Hair follicular keratinocyte (primary cell): ENCODE results near the gene NEDD9. TPM values are rescaled to one million over a fixed set of nuclear protein-coding genes. Genes with fewer than 3 reads are reported as not detected.

Experiments
- total RNA-seq: library from RNA; depleted of rRNA; stranded (reverse); fragments of >200 nt; gene quantifications from 2 replicates; pipeline ENCODE4 v1.2.3, GENCODE V29; 2015

Gene NEDD9, protein sequence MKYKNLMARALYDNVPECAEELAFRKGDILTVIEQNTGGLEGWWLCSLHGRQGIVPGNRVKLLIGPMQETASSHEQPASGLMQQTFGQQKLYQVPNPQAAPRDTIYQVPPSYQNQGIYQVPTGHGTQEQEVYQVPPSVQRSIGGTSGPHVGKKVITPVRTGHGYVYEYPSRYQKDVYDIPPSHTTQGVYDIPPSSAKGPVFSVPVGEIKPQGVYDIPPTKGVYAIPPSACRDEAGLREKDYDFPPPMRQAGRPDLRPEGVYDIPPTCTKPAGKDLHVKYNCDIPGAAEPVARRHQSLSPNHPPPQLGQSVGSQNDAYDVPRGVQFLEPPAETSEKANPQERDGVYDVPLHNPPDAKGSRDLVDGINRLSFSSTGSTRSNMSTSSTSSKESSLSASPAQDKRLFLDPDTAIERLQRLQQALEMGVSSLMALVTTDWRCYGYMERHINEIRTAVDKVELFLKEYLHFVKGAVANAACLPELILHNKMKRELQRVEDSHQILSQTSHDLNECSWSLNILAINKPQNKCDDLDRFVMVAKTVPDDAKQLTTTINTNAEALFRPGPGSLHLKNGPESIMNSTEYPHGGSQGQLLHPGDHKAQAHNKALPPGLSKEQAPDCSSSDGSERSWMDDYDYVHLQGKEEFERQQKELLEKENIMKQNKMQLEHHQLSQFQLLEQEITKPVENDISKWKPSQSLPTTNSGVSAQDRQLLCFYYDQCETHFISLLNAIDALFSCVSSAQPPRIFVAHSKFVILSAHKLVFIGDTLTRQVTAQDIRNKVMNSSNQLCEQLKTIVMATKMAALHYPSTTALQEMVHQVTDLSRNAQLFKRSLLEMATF
- total RNA-seq = 3.9 and 6.6 TPM in 2 replicates

DNA sequence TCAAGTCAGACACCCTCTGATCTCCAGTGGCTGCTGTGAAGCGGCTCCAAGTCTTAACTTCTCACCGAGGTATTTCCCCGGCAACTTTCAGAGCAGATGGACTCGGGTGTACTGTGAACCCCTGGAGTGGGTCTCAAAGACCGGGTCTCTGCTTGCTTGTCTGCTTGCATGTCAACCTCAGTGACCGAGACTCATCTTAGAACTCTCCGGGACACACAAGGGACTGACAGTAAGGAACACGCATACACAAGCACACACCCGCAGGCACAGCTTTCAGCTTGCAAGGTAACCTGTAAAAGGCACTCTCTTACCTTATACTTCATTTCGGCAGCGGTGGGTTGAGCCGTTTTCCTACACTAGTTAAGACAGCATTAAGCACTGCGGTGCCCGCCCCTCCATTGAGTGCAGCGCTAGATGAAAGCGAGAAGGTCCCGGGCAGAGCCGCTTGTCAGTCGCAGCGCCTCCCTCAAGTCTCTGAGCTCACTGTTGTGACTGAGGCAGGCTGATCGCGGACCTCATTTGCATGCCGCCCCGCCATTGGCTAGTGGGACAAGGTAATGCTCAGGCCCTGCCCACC, at the start of gene NEDD9:
Gene NEDD9, minus strand, starts transcription at position 476 of the 577 bp plus-strand sequence. Its CDS starts 153 bp downstream, at position 323.

Other genes with a start within 250 kb of the NEDD9 start
- 0.04 TPM in 1 of 2 replicates, not detected in the other for gene ELOVL2, start 188.4 kb downstream of the NEDD9 start, total RNA-seq
- 7.6 and 8.3 TPM in 2 replicates for gene SMIM13, start 138.8 kb downstream of the NEDD9 start, total RNA-seq
- gene ERVFRD-1, start 120.9 kb downstream of the NEDD9 start, total RNA-seq = not detected in 2 replicates